Activated naive CD8-positive, alpha-beta T cell treated with anti-CD3 and anti-CD28 coated beads for 36 hours (primary cell): ENCODE results near the gene AXIN1. TPM values are rescaled to one million over a fixed set of nuclear protein-coding genes. Genes with fewer than 3 reads are reported as not detected.
A peak's percentile ranks its signal among the peaks of the same experiment; 100 is the strongest.
"Not testable (repeated sequence)": the region's sequence is repeated elsewhere in the genome, so short reads cannot be mapped to it uniquely, and the experiment has no call there.

Source experiments
- DNase-seq: peaks from one replicate; pipeline ENCODE4 v3.0.0; 2021
- H3K27ac Mint-ChIP-seq: one replicate; pipeline ENCODE4 v1.8.0; 2022; ENCODE audit warnings: mild to moderate bottlenecking, moderate library complexity, mixed read lengths
- H3K27me3 Mint-ChIP-seq: one replicate; pipeline ENCODE4 v1.8.0; 2022; ENCODE audit warnings: mild to moderate bottlenecking, mixed read lengths
- H3K36me3 Mint-ChIP-seq: one replicate; pipeline ENCODE4 v1.8.0; 2021; ENCODE audit warnings: mild to moderate bottlenecking, mixed read lengths
- H3K4me1 Mint-ChIP-seq: one replicate; pipeline ENCODE4 v1.8.0; 2021; ENCODE audit warnings: mixed read lengths
- H3K4me3 Mint-ChIP-seq: one replicate; pipeline ENCODE4 v1.8.0; 2022; ENCODE audit warnings: mild to moderate bottlenecking, moderate library complexity, mixed read lengths
- H3K9me3 Mint-ChIP-seq: one replicate; pipeline ENCODE4 v1.8.0; 2022; ENCODE audit warnings: mixed read lengths
- total RNA-seq, 2 experiments: library from RNA; stranded (reverse); gene quantifications; one replicate each; pipeline ENCODE4 v1.2.3, GENCODE V29; 2021

AXIN1 gene
- total RNA-seq, 2 experiments from 2014 or later: 23.9 to 24.6 TPM

- H3K4me1 Mint-ChIP-seq: peaks cover 12% of the 10 kb centered on the region
- no peak overlapping the region for H3K4me3 Mint-ChIP-seq
- H3K27ac Mint-ChIP-seq: no peak overlapping the region
- peaks cover 3% of the 10 kb centered on the region for H3K36me3 Mint-ChIP-seq
- no peak for DNase-seq
- peaks cover 8% of the 10 kb centered on the region for H3K9me3 Mint-ChIP-seq
- no peaks in the 10 kb centered on the region for H3K27me3 Mint-ChIP-seq
Measured at GRCh38 chr16:389352-389751, 36.8 kb upstream of the AXIN1 start.

- H3K4me1 Mint-ChIP-seq: peaks cover 19% of the 10 kb centered on the region
- H3K27me3 Mint-ChIP-seq, H3K4me3 Mint-ChIP-seq, H3K9me3 Mint-ChIP-seq, H3K36me3 Mint-ChIP-seq, DNase-seq, H3K27ac Mint-ChIP-seq: not testable (repeated sequence)
Measured at GRCh38 chr16:387761-388666, 35.5 kb upstream of the AXIN1 start.

- peaks cover 15% of the 10 kb centered on the region for H3K4me1 Mint-ChIP-seq
- H3K9me3 Mint-ChIP-seq: peaks cover under 1% of the 10 kb centered on the region
- H3K36me3 Mint-ChIP-seq: no peaks in the 10 kb centered on the region
Measured at GRCh38 chr16:386641-387156, 34.2 kb upstream of the AXIN1 start.

GRCh38 chr16:383326-384051, 31.0 kb upstream of the AXIN1 start:
- Mint-ChIP-seq H3K4me1 (peaks cover 20% of the 10 kb centered on the region), H3K36me3 (no peaks in the 10 kb centered on the region), H3K9me3 (no peaks in the 10 kb centered on the region), H3K4me3 (peak overlapping the region; percentile 80), H3K27ac (peak overlapping the region; percentile 68), H3K27me3 (no peaks in the 10 kb centered on the region)
- DNase-seq: peak; percentile 68

More at GRCh38 chr16:386641-387156, 34.2 kb upstream of the AXIN1 start:
- Mint-ChIP-seq H3K27ac (no peak overlapping the region), H3K4me3 (no peak overlapping the region), H3K27me3 (no peaks in the 10 kb centered on the region)
- DNase-seq: no peak

GRCh38 chr16:381789-382717, 29.5 kb upstream of the AXIN1 start, which contains the start of gene PGAP6:
TSS of gene PGAP6 (minus strand) at chr16:381978. CDS start at chr16:381821, 157 bp downstream.
- Mint-ChIP-seq H3K9me3 (no peaks in the 10 kb centered on the region), H3K27me3 (no peaks in the 10 kb centered on the region), H3K4me1 (peaks cover 20% of the 10 kb centered on the region), H3K36me3 (peaks cover under 1% of the 10 kb centered on the region), H3K4me3 (peak within 1 kb of the TSS; percentile 80), H3K27ac (no peak within 1 kb of the TSS)
- DNase-seq: peak; percentile 77

GRCh38 chr16:381012-381788, 28.7 kb upstream of the AXIN1 start:
- Mint-ChIP-seq H3K27ac (no peak overlapping the region), H3K4me1 (peaks cover 19% of the 10 kb centered on the region), H3K9me3 (no peaks in the 10 kb centered on the region), H3K4me3 (peak overlapping the region; percentile 77), H3K36me3 (peaks cover 2% of the 10 kb centered on the region), H3K27me3 (no peaks in the 10 kb centered on the region)
- DNase-seq: no peak

- Mint-ChIP-seq H3K9me3 (no peaks in the 10 kb centered on the region), H3K27me3 (no peaks in the 10 kb centered on the region), H3K4me3 (peak overlapping the region; percentile 77), H3K27ac (no peak overlapping the region), H3K36me3 (peaks cover 2% of the 10 kb centered on the region), H3K4me1 (peaks cover 18% of the 10 kb centered on the region)
- no peak for DNase-seq
Measured at GRCh38 chr16:380762-381011, 28.2 kb upstream of the AXIN1 start.

DNA sequence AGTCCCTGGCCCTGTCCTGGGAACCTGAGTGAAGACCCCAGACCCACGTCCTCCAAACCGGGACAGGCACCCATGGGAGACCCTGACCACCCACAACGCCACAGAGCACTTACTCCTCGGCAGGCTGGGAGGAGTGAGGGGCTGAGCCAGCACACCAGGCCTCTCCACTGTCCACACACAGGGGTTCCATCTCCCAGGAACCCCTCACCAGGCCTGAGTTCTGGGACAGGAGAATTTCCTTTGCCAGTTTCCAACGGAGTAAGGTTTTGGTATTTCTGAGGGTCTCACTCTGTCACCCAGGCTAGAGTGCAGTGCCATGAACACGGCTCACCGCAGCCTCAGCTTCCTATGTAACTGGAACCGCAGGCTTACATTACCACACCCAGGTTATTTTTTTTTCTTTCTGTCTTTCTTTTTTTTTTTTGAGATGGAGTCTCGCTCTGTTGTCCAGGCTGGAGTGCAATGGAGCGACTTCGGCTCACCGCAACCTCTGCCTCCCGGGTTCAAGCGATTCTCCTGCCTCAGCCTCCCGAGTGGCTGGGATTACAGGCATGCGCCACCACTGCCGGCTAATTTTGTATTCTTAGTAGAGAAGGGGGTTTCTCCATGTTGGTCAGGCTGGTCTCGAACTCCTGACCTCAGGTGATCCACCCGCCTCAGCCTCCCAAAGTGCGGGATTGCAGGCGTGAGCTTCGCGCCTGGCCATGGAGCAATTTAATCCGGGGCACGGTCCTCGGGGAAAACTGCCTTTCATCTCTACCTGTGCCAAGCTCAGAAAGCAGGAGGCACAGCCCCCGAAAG, 27.6 kb upstream of the AXIN1 start:
- Mint-ChIP-seq H3K36me3 (peaks cover 2% of the 10 kb centered on the region), H3K4me1 (peaks cover 18% of the 10 kb centered on the region), H3K4me3 (peak overlapping the region; percentile 77), H3K27ac (peak overlapping the region; percentile 67), H3K9me3 (no peaks in the 10 kb centered on the region), H3K27me3 (no peaks in the 10 kb centered on the region)
- DNase-seq: no peak

DNA sequence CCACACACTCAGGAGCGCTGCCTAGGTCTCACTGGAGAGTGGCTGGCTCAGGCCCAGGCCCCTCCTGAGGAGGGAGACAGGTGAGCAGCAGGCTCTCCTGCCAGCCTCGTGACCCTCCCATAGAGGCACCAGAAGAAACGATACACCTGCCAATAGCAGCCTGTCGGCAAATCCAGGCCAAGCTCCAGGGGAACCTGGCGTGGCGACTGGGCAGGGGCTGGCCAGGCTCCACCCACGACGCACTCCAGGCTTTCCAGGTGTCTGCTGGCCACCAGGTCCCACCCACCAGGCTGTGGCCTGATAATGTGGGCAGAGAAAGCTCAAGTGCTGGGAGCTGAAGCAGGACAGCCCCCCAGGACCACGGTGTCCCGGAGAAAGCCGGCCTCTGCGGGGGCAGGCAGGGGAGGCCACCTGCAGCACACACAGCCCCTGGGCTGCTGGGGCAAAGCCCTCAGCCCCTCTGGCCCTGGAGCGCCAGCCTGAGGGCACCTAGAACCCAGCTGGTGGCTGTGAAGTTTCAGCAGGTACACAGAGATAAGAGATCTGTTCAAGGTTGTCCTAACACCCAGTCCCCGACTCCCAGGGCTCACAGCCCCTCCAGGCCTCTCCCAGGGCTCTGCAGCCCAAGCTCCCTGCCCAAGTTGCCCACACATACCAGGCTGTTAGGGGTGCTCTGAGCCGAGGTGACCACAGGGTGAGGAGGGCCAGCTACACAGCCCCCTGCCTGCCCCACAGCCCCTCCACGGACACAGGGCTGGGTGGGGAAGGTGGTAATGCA, 26.8 kb upstream of the AXIN1 start:
- Mint-ChIP-seq H3K27me3 (no peaks in the 10 kb centered on the region), H3K27ac (no peak overlapping the region), H3K36me3 (peaks cover 2% of the 10 kb centered on the region), H3K9me3 (no peaks in the 10 kb centered on the region), H3K4me1 (peaks cover 18% of the 10 kb centered on the region), H3K4me3 (peak overlapping the region; percentile 25)
- DNase-seq: no peak

GRCh38 chr16:378821-379182, 26.3 kb upstream of the AXIN1 start:
- Mint-ChIP-seq H3K4me3 (no peak overlapping the region), H3K36me3 (peaks cover 2% of the 10 kb centered on the region), H3K4me1 (peaks cover 18% of the 10 kb centered on the region), H3K9me3 (no peaks in the 10 kb centered on the region), H3K27ac (no peak overlapping the region), H3K27me3 (no peaks in the 10 kb centered on the region)
- no peak for DNase-seq

DNA sequence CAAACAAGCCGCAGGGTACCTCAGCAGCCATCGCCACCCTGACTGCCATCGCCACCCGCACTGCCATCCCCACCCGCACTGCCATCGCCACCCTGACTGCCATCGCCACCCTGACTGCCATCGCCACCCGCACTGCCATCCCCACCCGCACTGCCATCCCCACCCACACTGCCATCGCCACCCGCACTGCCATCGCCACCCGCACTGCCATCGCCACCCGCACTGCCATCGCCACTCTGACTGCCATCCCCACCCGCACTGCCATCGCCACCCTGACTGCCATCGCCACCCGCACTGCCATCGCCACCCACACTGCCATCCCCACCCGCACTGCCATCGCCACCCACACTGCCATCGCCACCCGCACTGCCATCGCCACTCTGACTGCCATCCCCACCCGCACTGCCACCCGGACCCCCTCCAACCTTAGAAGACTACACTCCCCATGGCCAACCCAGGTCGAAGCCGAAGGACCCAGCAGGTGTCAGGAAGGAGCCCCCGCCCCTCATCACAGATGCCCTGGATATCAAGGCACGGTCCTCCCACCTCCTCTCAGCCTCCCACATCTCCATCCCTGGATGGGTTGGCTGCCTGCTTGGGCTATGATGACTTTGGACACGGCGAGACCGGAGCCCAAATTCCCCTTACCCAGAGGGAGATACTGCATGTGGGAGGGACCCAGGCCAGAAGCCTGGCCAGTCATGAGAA, 25.7 kb upstream of the AXIN1 start:
- not testable (repeated sequence) for H3K27me3 Mint-ChIP-seq, H3K4me3 Mint-ChIP-seq
- peaks cover 14% of the 10 kb centered on the region for H3K4me1 Mint-ChIP-seq

GRCh38 chr16:377419-377951, 25.0 kb upstream of the AXIN1 start:
- H3K9me3 Mint-ChIP-seq: no peaks in the 10 kb centered on the region
- H3K4me1 Mint-ChIP-seq: peaks cover 8% of the 10 kb centered on the region
- H3K27me3 Mint-ChIP-seq: no peaks in the 10 kb centered on the region
- H3K4me3 Mint-ChIP-seq: no peak overlapping the region
- H3K27ac Mint-ChIP-seq: no peak overlapping the region
- peaks cover 2% of the 10 kb centered on the region for H3K36me3 Mint-ChIP-seq
- no peak for DNase-seq

More for the DNA sequence above, 25.7 kb upstream of the AXIN1 start:
- H3K9me3 Mint-ChIP-seq, DNase-seq, H3K27ac Mint-ChIP-seq, H3K36me3 Mint-ChIP-seq: not testable (repeated sequence)
